SK-N-SH treated with all-trans-retinoic acid at 6 μM for 48 hours (cell line): ENCODE results near the gene CALN1.

Source experiments
- ATAC-seq: fragments of 200-7000 bp; cut with Tn5 transposase; 3 replicates; pipeline ENCODE4 v1.9.1; 2020; ENCODE audit warnings: mild to moderate bottlenecking, moderate library complexity
- ARNTL ChIP-seq: fragments of 450-650 bp; formaldehyde crosslinking; IDR thresholded peaks from 2 replicates; pipeline ENCODE4 v1.5.0; 2020; ENCODE audit warnings: low read depth, mild to moderate bottlenecking, moderate library complexity, borderline replicate concordance
- CSDC2 ChIP-seq: fragments of 250-450 bp; sonication (Bioruptor Pico); IDR thresholded peaks from 2 replicates; pipeline ENCODE4 v1.5.0; 2020; ENCODE audit warnings: mild to moderate bottlenecking, moderate library complexity
- ESRRG ChIP-seq: fragments of 250-450 bp; sonication (Bioruptor Pico); IDR thresholded peaks from 2 replicates; pipeline ENCODE4 v1.6.1; 2021; ENCODE audit warnings: mild to moderate bottlenecking
- GLIS3 ChIP-seq: fragments of 250-450 bp; sonication (Bioruptor Pico); IDR thresholded peaks from 2 replicates; pipeline ENCODE4 v1.5.0; 2020; ENCODE audit warnings: mild to moderate bottlenecking, moderate library complexity
- ISL1 ChIP-seq: fragments of 250-450 bp; sonication (Bioruptor Pico); IDR thresholded peaks from 2 replicates; pipeline ENCODE4 v2.1.2; 2022; ENCODE audit warnings: mild to moderate bottlenecking, moderate library complexity
- OSR1 ChIP-seq: fragments of 250-450 bp; sonication (Bioruptor Pico); IDR thresholded peaks from 2 replicates; pipeline ENCODE4 v1.8.0; 2022; ENCODE audit warnings: moderate library complexity, mild to moderate bottlenecking, inconsistent platforms
- PPARA ChIP-seq: fragments of 250-450 bp; sonication (Bioruptor Pico); IDR thresholded peaks from 2 replicates; pipeline ENCODE4 v1.5.0; 2020; ENCODE audit warnings: mild to moderate bottlenecking, borderline replicate concordance
- RARB ChIP-seq: fragments of 250-450 bp; sonication (Bioruptor Pico); IDR thresholded peaks from 2 replicates; pipeline ENCODE4 v1.8.0; 2021; ENCODE audit warnings: mild to moderate bottlenecking, moderate library complexity
- SNAI2 ChIP-seq: fragments of 250-450 bp; sonication (Bioruptor Pico); IDR thresholded peaks from 2 replicates; pipeline ENCODE4 v1.5.0; 2020; ENCODE audit warnings: mild to moderate bottlenecking, moderate library complexity
- TOX ChIP-seq: fragments of 250-450 bp; sonication (Bioruptor Pico); IDR thresholded peaks from 2 replicates; pipeline ENCODE4 v1.8.0; 2021; ENCODE audit warnings: mild to moderate bottlenecking, moderate library complexity, borderline replicate concordance
- ZC3H10 ChIP-seq: fragments of 250-450 bp; sonication (Bioruptor Pico); IDR thresholded peaks from 2 replicates; pipeline ENCODE4 v1.5.1; 2021; ENCODE audit warnings: mild to moderate bottlenecking, moderate library complexity
- ZFP3 ChIP-seq: fragments of 250-450 bp; sonication (Bioruptor Pico); IDR thresholded peaks from 2 replicates; pipeline ENCODE4 v1.5.0; 2020; ENCODE audit warnings: mild to moderate bottlenecking, moderate library complexity
- ZNF565 ChIP-seq: fragments of 450-650 bp; formaldehyde crosslinking; conservative IDR thresholded peaks from 2 replicates; pipeline ENCODE4 v1.5.0; 2020; ENCODE audit warnings: low read depth, mild to moderate bottlenecking, moderate library complexity
- ZNF70 ChIP-seq: fragments of 450-650 bp; formaldehyde crosslinking; IDR thresholded peaks from 2 replicates; pipeline ENCODE4 v1.5.0; 2020; ENCODE audit warnings: mild to moderate bottlenecking, moderate library complexity
- ZNF8 ChIP-seq: fragments of 450-650 bp; formaldehyde crosslinking; IDR thresholded peaks from 2 replicates; pipeline ENCODE4 v1.5.0; 2020; ENCODE audit warnings: mild to moderate bottlenecking, moderate library complexity
- TF ChIP-seq, protein P1 (sequence below): fragments of 250-450 bp; sonication (Bioruptor Pico); IDR thresholded peaks from 2 replicates; pipeline ENCODE4 v1.5.0; 2020; ENCODE audit warnings: mild to moderate bottlenecking, moderate library complexity
- TF ChIP-seq, protein P2 (sequence below): fragments of 250-450 bp; sonication (Bioruptor Pico); IDR thresholded peaks from 2 replicates; pipeline ENCODE4 v1.5.1; 2021; ENCODE audit warnings: mild to moderate bottlenecking, moderate library complexity
- TF ChIP-seq, protein P3 (sequence below): fragments of 250-450 bp; sonication (Bioruptor Pico); IDR thresholded peaks from 2 replicates; pipeline ENCODE4 v1.8.0; 2021; ENCODE audit warnings: low read depth, mild to moderate bottlenecking, moderate library complexity, borderline replicate concordance
- TF ChIP-seq, protein P4 (sequence below): fragments of 250-450 bp; sonication (Bioruptor Pico); IDR thresholded peaks from 2 replicates; pipeline ENCODE4 v1.5.1; 2020; ENCODE audit warnings: low read depth, mild to moderate bottlenecking, moderate library complexity
- TF ChIP-seq, protein P5 (sequence below): fragments of 250-450 bp; sonication (Bioruptor Pico); IDR thresholded peaks from 2 replicates; pipeline ENCODE4 v1.8.0; 2020; ENCODE audit warnings: mild to moderate bottlenecking, moderate library complexity, borderline replicate concordance

Gene CALN1

DNA sequence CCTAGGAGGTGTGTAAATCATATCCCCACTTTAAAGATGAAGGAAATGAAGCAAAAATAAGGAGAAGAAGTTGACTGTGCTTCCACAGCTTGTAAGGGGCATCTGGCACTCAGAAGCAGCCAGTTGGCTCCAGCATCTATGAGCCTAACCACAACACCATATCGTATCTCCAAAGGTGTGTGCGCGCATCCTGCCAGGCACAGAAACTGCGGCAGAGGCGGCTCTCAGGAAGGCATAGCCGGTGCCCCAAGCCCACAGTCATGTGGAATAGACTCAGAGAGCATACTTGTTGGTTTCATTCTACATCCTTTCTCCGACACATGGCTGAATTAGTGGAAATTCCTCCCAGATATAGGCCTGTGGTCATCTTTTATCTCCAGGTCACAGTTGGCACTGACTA, 423.9 kb downstream of the CALN1 start:
- no peak for ATAC-seq
- TF ChIP-seq, protein P1, sequence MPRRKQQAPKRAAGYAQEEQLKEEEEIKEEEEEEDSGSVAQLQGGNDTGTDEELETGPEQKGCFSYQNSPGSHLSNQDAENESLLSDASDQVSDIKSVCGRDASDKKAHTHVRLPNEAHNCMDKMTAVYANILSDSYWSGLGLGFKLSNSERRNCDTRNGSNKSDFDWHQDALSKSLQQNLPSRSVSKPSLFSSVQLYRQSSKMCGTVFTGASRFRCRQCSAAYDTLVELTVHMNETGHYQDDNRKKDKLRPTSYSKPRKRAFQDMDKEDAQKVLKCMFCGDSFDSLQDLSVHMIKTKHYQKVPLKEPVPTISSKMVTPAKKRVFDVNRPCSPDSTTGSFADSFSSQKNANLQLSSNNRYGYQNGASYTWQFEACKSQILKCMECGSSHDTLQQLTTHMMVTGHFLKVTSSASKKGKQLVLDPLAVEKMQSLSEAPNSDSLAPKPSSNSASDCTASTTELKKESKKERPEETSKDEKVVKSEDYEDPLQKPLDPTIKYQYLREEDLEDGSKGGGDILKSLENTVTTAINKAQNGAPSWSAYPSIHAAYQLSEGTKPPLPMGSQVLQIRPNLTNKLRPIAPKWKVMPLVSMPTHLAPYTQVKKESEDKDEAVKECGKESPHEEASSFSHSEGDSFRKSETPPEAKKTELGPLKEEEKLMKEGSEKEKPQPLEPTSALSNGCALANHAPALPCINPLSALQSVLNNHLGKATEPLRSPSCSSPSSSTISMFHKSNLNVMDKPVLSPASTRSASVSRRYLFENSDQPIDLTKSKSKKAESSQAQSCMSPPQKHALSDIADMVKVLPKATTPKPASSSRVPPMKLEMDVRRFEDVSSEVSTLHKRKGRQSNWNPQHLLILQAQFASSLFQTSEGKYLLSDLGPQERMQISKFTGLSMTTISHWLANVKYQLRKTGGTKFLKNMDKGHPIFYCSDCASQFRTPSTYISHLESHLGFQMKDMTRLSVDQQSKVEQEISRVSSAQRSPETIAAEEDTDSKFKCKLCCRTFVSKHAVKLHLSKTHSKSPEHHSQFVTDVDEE (CRISPR knock-in tag): no peak
- TF ChIP-seq, protein P2, sequence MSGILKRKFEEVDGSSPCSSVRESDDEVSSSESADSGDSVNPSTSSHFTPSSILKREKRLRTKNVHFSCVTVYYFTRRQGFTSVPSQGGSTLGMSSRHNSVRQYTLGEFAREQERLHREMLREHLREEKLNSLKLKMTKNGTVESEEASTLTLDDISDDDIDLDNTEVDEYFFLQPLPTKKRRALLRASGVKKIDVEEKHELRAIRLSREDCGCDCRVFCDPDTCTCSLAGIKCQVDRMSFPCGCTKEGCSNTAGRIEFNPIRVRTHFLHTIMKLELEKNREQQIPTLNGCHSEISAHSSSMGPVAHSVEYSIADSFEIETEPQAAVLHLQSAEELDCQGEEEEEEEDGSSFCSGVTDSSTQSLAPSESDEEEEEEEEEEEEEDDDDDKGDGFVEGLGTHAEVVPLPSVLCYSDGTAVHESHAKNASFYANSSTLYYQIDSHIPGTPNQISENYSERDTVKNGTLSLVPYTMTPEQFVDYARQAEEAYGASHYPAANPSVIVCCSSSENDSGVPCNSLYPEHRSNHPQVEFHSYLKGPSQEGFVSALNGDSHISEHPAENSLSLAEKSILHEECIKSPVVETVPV (CRISPR knock-in tag): no peak
- TF ChIP-seq ZC3H10 (CRISPR knock-in tag): no peak

DNA sequence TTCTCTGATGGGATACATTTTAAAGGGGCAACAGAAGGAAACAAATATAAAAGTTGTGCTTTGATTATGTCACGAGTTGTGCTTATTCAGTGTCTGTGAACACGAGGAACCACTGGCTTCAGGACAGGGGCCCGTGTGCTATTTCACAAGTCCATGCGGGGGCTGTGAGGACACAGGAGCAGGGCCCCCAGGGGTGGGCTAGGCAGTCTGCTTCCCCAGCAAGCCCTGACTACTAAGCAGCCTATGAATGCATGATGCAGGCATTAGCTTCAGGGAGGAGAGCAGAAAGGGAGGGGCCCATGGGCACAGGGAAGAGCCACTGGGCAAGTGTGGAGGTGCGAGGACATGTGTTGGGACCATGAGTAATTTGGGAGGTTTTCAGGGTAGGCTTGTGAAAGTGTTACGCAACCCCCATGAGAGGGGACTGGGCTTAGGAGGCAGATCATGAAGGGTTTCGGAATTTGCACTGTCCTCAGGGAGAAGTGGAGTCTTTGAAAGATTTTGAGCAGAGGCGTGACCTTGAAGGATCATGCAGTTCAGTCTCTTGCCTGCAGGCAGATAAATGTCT, 424.9 kb downstream of the CALN1 start:
- ATAC-seq: no peak
- TF ChIP-seq ZFP3 (CRISPR knock-in tag): no peak
- no peak for TF ChIP-seq ZNF70 (CRISPR knock-in tag)
- no peak for TF ChIP-seq TOX
- TF ChIP-seq, protein P3, sequence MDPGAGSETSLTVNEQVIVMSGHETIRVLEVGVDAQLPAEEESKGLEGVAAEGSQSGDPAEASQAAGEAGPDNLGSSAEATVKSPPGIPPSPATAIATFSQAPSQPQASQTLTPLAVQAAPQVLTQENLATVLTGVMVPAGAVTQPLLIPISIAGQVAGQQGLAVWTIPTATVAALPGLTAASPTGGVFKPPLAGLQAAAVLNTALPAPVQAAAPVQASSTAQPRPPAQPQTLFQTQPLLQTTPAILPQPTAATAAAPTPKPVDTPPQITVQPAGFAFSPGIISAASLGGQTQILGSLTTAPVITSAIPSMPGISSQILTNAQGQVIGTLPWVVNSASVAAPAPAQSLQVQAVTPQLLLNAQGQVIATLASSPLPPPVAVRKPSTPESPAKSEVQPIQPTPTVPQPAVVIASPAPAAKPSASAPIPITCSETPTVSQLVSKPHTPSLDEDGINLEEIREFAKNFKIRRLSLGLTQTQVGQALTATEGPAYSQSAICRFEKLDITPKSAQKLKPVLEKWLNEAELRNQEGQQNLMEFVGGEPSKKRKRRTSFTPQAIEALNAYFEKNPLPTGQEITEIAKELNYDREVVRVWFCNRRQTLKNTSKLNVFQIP (CRISPR knock-in tag): no peak
- TF ChIP-seq ZNF565 (CRISPR knock-in tag): no peak
- TF ChIP-seq, protein P2 (CRISPR knock-in tag): no peak
- no peak for TF ChIP-seq ZC3H10 (CRISPR knock-in tag)
- no peak for TF ChIP-seq PPARA (CRISPR knock-in tag)
- no peak for TF ChIP-seq ARNTL (CRISPR knock-in tag)
- TF ChIP-seq, protein P1 (CRISPR knock-in tag): no peak
- no peak for TF ChIP-seq GLIS3 (CRISPR knock-in tag)
- TF ChIP-seq RARB (CRISPR knock-in tag): no peak
- no peak for TF ChIP-seq ZNF8 (CRISPR knock-in tag)
- no peak for TF ChIP-seq SNAI2 (CRISPR knock-in tag)
- TF ChIP-seq ESRRG (CRISPR knock-in tag): no peak
- TF ChIP-seq, protein P4, sequence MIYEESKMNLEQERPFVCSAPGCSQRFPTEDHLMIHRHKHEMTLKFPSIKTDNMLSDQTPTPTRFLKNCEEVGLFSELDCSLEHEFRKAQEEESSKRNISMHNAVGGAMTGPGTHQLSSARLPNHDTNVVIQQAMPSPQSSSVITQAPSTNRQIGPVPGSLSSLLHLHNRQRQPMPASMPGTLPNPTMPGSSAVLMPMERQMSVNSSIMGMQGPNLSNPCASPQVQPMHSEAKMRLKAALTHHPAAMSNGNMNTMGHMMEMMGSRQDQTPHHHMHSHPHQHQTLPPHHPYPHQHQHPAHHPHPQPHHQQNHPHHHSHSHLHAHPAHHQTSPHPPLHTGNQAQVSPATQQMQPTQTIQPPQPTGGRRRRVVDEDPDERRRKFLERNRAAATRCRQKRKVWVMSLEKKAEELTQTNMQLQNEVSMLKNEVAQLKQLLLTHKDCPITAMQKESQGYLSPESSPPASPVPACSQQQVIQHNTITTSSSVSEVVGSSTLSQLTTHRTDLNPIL (CRISPR knock-in tag): no peak
- no peak for TF ChIP-seq OSR1 (CRISPR knock-in tag)
- TF ChIP-seq ISL1 (CRISPR knock-in tag): no peak
- TF ChIP-seq CSDC2 (CRISPR knock-in tag): no peak
- TF ChIP-seq, protein P5, sequence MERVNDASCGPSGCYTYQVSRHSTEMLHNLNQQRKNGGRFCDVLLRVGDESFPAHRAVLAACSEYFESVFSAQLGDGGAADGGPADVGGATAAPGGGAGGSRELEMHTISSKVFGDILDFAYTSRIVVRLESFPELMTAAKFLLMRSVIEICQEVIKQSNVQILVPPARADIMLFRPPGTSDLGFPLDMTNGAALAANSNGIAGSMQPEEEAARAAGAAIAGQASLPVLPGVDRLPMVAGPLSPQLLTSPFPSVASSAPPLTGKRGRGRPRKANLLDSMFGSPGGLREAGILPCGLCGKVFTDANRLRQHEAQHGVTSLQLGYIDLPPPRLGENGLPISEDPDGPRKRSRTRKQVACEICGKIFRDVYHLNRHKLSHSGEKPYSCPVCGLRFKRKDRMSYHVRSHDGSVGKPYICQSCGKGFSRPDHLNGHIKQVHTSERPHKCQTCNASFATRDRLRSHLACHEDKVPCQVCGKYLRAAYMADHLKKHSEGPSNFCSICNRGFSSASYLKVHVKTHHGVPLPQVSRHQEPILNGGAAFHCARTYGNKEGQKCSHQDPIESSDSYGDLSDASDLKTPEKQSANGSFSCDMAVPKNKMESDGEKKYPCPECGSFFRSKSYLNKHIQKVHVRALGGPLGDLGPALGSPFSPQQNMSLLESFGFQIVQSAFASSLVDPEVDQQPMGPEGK (CRISPR knock-in tag): no peak
- TF ChIP-seq, all 23 proteins: peak for 0
